Measurements from ENCODE around the gene ST3GAL5.

The ST3GAL5 gene

DNA sequence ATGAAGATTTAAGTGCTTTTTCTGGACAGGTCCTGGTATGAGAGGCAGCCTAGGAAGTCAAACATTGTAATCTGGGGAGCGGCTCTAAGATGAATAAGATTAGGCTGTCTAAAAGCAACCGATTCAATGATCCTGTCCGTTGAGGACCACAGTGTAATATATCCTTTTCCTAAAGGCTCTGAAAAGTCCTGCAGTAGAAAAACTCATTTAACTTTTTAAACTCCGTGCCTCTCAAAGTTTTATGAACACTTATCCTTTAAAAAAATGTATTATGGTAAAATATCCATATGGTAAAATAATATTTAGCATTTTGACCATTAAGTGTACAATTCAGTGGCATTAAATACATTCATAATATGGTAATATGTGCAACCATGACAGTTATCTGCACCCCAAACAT lies 95.2 kb downstream of the ST3GAL5 start:
- H3K27ac ChIP-seq, result no peak overlapping the region

DNA sequence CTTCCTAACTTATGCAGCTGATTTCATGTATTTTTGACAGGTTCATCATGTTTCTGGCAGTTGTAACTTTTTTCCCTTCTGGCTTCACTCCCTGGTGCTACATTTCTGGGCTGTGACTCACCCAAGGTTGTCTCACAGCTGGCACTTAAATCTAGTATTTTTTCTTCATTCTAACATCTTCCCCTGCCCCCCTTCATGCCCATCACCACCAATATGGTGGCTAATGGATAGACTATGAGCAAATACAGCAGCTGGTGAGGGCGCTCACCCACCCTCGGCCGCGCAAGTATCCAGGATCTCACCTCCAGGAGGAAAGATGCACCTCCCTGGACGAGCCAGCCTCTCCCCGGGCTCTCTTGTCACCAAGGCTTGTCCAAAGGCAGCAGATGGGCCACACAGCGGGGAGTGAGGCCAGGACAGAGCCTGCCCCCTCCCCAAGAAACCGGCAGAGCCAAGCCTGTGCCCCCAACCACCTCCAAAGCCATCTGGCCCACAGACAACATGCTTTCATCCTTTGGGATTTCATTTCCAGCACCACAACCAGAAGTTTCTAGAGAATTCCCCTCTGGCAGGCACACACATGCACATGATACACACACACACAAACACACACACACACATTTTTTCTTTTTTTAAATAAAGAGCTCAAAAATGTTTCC lies 95.9 kb downstream of the ST3GAL5 start:
- Histone ChIP-seq H3K27ac (no peak overlapping the region), H3K36me3 (ENCODE audit: insufficient read depth, low read length) (no peaks in the 10 kb centered on the region), H3K9me3 (ENCODE audit: low read depth, low read length) (no peaks in the 10 kb centered on the region), H3K4me3 (no peak overlapping the region), H3K9ac (ENCODE audit: insufficient read length) (no peak overlapping the region)
- no peak for DNase-seq (ENCODE audit: low read depth, low spot score)
- TF ChIP-seq FOXP2 (optimal IDR thresholded peaks at IDR 0.05; ENCODE audit: control extremely low read depth, extremely low read length, insufficient read depth) (no peak), EZH2 (IDR thresholded peaks at IDR 0.05) (no peak), POLR2AphosphoS5 (IDR thresholded peaks at IDR 0.05; ENCODE audit: borderline replicate concordance, low read depth, low read length) (no peak)

More for the DNA sequence above, 95.2 kb downstream of the ST3GAL5 start:
- no peak for DNase-seq (ENCODE audit: low read depth, low spot score)
- Histone ChIP-seq H3K36me3 (ENCODE audit: insufficient read depth, low read length) (no peaks in the 10 kb centered on the region), H3K4me3 (no peak overlapping the region), H3K9me3 (ENCODE audit: low read depth, low read length) (no peaks in the 10 kb centered on the region), H3K9ac (ENCODE audit: insufficient read length) (no peak overlapping the region)
- TF ChIP-seq FOXP2 (optimal IDR thresholded peaks at IDR 0.05; ENCODE audit: control extremely low read depth, extremely low read length, insufficient read depth), result no peak
- no peak for TF ChIP-seq EZH2 (IDR thresholded peaks at IDR 0.05)
- no peak for TF ChIP-seq POLR2AphosphoS5 (IDR thresholded peaks at IDR 0.05; ENCODE audit: borderline replicate concordance, low read depth, low read length)

DNA sequence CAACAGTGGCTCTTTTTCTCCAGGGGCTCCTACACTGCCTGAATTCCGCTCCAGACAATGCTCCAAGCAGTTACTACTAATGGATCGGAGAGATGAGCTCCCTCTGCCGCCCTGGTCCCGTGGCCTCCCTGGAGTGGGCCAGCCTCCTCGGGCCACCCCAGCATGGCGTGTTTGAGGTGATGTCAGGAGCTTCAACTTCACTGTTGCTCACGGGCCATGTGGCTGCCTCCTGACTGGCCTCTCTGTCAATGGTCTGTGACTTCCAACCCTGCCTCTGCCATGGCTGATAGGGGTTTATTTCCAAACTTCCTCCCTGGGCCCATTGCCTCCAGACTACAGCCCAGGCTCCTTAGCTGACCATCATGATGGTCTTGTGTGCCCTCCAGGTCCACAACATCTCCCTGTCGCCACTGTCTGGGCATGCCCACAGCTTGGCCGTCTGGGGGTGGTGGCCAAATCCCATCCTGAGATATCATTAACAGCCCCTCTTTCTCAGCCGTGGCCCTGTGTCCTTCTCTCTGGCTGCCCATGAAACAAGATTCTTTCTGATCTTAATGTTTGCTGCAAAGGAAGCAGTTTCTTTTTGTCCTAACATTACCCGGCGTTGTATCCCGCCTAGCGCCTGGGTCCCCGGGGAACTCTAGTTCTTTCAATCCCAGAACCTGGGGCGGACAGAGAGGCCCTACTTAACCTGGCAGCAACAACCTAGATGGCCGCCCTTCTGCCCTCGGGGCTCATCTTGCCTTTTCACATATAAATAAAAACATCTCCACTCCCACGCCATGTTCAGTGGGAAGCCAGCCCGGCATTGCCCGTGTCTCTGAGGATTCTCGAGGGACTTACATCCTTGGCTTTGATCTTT lies 96.9 kb downstream of the ST3GAL5 start:
- no peak for DNase-seq (ENCODE audit: low read depth, low spot score)
- TF ChIP-seq EZH2 (IDR thresholded peaks at IDR 0.05) (no peak), POLR2AphosphoS5 (IDR thresholded peaks at IDR 0.05; ENCODE audit: borderline replicate concordance, low read depth, low read length) (no peak), FOXP2 (optimal IDR thresholded peaks at IDR 0.05; ENCODE audit: control extremely low read depth, extremely low read length, insufficient read depth) (no peak)
- Histone ChIP-seq H3K4me3 (no peak overlapping the region), H3K9ac (ENCODE audit: insufficient read length) (no peak overlapping the region), H3K27ac (no peak overlapping the region), H3K9me3 (ENCODE audit: low read depth, low read length) (no peaks in the 10 kb centered on the region), H3K36me3 (ENCODE audit: insufficient read depth, low read length) (no peaks in the 10 kb centered on the region)

DNA sequence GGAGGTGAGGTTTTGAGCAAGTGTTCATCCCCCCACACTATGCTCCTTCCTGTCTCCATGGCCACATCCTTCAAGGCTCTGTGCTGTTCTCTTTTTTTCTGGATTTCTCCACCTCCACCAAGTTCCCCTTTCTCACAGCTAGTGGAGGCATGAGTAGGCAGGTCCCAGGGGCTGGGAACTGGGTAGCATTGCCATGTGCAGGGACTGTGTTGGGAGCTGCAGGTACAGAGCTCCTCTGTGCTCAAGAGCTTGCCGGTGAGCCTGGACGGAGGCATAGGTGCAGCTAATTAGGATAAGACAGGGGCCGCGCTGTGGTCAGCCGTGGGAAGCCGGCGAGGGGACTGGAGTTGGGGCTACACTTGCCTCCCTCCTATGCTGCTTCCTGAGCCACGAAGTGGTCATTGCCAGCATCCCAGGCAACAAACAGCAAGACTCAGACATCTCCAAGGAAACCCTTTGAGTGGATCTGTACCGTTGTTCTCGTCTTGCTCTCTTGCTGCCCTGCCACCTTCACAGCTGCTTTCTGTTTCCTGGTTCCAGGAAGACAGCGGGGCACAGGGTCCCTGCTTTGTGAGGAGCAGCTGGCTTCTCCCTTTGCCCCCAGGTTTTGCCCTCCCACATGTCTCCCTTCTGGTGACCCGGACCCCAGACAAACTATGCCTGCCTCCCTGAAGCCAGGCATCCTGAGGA lies 98.1 kb downstream of the ST3GAL5 start:
- no peak for TF ChIP-seq EZH2 (IDR thresholded peaks at IDR 0.05)
- no peak for TF ChIP-seq POLR2AphosphoS5 (IDR thresholded peaks at IDR 0.05; ENCODE audit: borderline replicate concordance, low read depth, low read length)
- H3K9me3 ChIP-seq (ENCODE audit: low read depth, low read length), result no peaks in the 10 kb centered on the region
- no peak for DNase-seq (ENCODE audit: low read depth, low spot score)
- H3K4me3 ChIP-seq, result no peak overlapping the region
- no peaks in the 10 kb centered on the region for H3K36me3 ChIP-seq (ENCODE audit: insufficient read depth, low read length)
- no peak overlapping the region for H3K27ac ChIP-seq
- H3K9ac ChIP-seq (ENCODE audit: insufficient read length), result no peak overlapping the region

DNA sequence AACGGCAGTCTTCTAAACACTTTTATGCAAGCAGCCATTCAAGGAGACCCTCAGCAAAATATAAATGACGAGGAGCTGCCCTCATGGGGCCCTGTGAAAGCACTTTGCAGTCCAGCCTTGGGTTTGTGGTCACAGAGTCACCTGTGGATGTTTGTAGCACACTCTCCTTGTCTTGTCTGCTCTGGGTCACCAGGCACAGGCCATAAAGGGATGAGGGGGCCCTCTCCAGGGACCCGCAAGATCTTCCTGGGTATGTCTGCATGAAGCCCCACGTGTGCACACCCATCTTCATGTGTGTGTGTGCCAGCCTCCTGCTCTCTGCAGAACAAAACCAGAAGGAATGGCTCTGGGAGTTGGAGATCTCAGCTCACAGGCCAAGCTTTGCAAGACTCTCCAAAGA lies 98.8 kb downstream of the ST3GAL5 start:
- Histone ChIP-seq H3K9me3 (ENCODE audit: low read depth, low read length) (no peaks in the 10 kb centered on the region), H3K9ac (ENCODE audit: insufficient read length) (no peak overlapping the region), H3K36me3 (ENCODE audit: insufficient read depth, low read length) (no peaks in the 10 kb centered on the region), H3K27ac (no peak overlapping the region), H3K4me3 (no peak overlapping the region)
- TF ChIP-seq POLR2AphosphoS5 (IDR thresholded peaks at IDR 0.05; ENCODE audit: borderline replicate concordance, low read depth, low read length) (no peak), FOXP2 (optimal IDR thresholded peaks at IDR 0.05; ENCODE audit: control extremely low read depth, extremely low read length, insufficient read depth) (no peak), EZH2 (IDR thresholded peaks at IDR 0.05) (no peak)
- no peak for DNase-seq (ENCODE audit: low read depth, low spot score)

DNA sequence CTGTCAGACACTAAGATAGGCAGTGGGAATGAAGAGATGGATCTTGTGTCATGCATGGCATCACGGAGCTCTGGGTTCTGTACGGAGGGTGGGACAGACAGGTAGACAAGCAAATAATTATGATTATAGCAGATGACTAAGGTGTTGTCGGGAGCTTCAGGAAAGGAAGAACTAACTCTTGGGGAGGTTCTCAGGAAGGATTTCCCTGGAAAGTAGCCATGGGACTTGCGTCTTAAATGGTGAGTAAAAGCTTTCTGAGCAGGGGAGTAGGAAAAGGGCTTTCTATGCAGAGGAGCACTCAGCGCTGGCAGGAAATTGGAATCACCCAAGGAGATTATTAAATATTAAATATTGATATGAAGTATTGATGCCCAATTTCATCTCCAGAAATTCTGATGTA lies 99.5 kb downstream of the ST3GAL5 start:
- no peak overlapping the region for H3K27ac ChIP-seq
- no peaks in the 10 kb centered on the region for H3K36me3 ChIP-seq (ENCODE audit: insufficient read depth, low read length)
- H3K9me3 ChIP-seq (ENCODE audit: low read depth, low read length), result no peaks in the 10 kb centered on the region
- TF ChIP-seq EZH2 (IDR thresholded peaks at IDR 0.05), result no peak
- no peak for TF ChIP-seq FOXP2 (optimal IDR thresholded peaks at IDR 0.05; ENCODE audit: control extremely low read depth, extremely low read length, insufficient read depth)
- TF ChIP-seq POLR2AphosphoS5 (IDR thresholded peaks at IDR 0.05; ENCODE audit: borderline replicate concordance, low read depth, low read length), result no peak
- DNase-seq (ENCODE audit: low read depth, low spot score), result no peak
- H3K9ac ChIP-seq (ENCODE audit: insufficient read length), result no peak overlapping the region
- H3K4me3 ChIP-seq, result no peak overlapping the region

DNA sequence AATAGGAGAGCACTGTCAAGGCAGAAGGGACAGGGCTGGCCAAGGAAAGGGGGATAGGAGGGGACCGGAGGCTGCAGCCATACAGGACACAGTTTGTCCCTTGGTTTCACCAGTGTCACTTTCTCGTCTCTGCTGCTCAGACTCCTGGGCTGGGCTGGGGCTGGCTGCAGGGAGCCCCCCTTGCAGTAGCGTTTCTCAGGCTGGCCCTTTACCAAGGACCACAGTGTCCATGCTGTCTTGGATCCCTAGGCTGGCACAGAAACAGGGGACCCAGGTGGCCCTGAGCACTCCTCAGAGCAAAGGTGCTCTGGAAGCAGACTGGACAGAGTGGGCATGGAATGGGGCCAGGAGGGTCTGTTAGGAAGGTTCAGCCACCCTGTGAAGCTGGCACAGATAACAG lies 100.2 kb downstream of the ST3GAL5 start:
- Histone ChIP-seq H3K36me3 (ENCODE audit: insufficient read depth, low read length) (no peaks in the 10 kb centered on the region), H3K9ac (ENCODE audit: insufficient read length) (no peak overlapping the region), H3K9me3 (ENCODE audit: low read depth, low read length) (no peaks in the 10 kb centered on the region), H3K27ac (no peak overlapping the region), H3K4me3 (no peak overlapping the region)
- TF ChIP-seq EZH2 (IDR thresholded peaks at IDR 0.05), result no peak
- TF ChIP-seq FOXP2 (optimal IDR thresholded peaks at IDR 0.05; ENCODE audit: control extremely low read depth, extremely low read length, insufficient read depth), result no peak
- no peak for TF ChIP-seq POLR2AphosphoS5 (IDR thresholded peaks at IDR 0.05; ENCODE audit: borderline replicate concordance, low read depth, low read length)
- DNase-seq (ENCODE audit: low read depth, low spot score), result no peak

DNA sequence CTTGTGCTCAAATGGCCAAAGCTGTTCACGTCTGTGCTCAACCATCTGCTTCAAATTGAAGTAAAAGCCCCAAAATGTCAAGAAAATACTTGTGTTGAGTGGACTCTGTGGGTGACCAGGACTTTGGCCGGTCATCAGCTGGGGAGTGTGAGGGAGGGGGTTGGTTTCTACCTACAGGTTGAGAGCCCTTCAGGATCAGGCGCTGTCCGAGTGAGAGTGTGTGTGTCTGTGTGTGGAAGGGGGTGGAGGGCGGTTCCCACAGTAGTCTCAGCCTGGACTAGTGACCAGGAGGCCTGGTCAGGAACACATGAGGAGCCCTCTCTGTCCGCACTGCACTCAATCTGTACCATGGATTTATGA lies 100.8 kb downstream of the ST3GAL5 start:
- TF ChIP-seq EZH2 (IDR thresholded peaks at IDR 0.05) (no peak), POLR2AphosphoS5 (IDR thresholded peaks at IDR 0.05; ENCODE audit: borderline replicate concordance, low read depth, low read length) (no peak), FOXP2 (optimal IDR thresholded peaks at IDR 0.05; ENCODE audit: control extremely low read depth, extremely low read length, insufficient read depth) (no peak)
- H3K9me3 ChIP-seq (ENCODE audit: low read depth, low read length), result no peaks in the 10 kb centered on the region
- DNase-seq (ENCODE audit: low read depth, low spot score), result no peak
- no peaks in the 10 kb centered on the region for H3K36me3 ChIP-seq (ENCODE audit: insufficient read depth, low read length)
- H3K4me3 ChIP-seq, result no peak overlapping the region
- no peak overlapping the region for H3K9ac ChIP-seq (ENCODE audit: insufficient read length)
- no peak overlapping the region for H3K27ac ChIP-seq

Data from SK-N-MC (cell line).